HUES6 (cell line): ENCODE measurements around the gene ZMIZ1.

Experiments used
- H3K27ac ChIP-seq: 2 replicates; pipeline ENCODE4 v1.7.0; 2013; ENCODE audit warnings: low read depth, mild to moderate bottlenecking, low read length, inconsistent platforms
- H3K27me3 ChIP-seq: 2 replicates; pipeline ENCODE4 v1.6.1; 2013; ENCODE audit warnings: low read length; ENCODE audit not compliant: control insufficient read depth, insufficient read depth
- H3K36me3 ChIP-seq: 2 replicates; pipeline ENCODE4 v1.6.1; 2013; ENCODE audit warnings: low read length; ENCODE audit not compliant: control insufficient read depth, insufficient read depth
- H3K4me1 ChIP-seq: 2 replicates; pipeline ENCODE4 v1.6.1; 2013; ENCODE audit warnings: low read length; ENCODE audit not compliant: control insufficient read depth, insufficient read depth
- H3K4me3 ChIP-seq: 2 replicates; pipeline ENCODE4 v1.5.1; 2013; ENCODE audit warnings: low read depth, low read length
- H3K9ac ChIP-seq: one replicate; pipeline ENCODE4 v1.6.1; 2013; ENCODE audit warnings: mild to moderate bottlenecking, low read length
- H3K9me3 ChIP-seq: 2 replicates; pipeline ENCODE4 v1.6.1; 2013; ENCODE audit warnings: low read depth, low read length; ENCODE audit not compliant: control insufficient read depth, insufficient read depth

The ZMIZ1 gene

GRCh38 chr10:79238606-79239005 lies 169.8 kb downstream of the ZMIZ1 start:
- H3K9me3 ChIP-seq = no peaks in the 10 kb centered on the region
- peaks cover 43% of the 10 kb centered on the region for H3K27me3 ChIP-seq
- no peak overlapping the region for H3K9ac ChIP-seq
- no peaks in the 10 kb centered on the region; the same call in 1 of the 2 replicates for H3K36me3 ChIP-seq
- peaks cover 62% of the 10 kb centered on the region for H3K4me1 ChIP-seq
- no peak overlapping the region for H3K27ac ChIP-seq
- no peak overlapping the region for H3K4me3 ChIP-seq

GRCh38 chr10:79239275-79239779 lies 170.6 kb downstream of the ZMIZ1 start:
- Histone ChIP-seq H3K4me3 (peak overlapping the region; percentile 36), H3K4me1 (peaks cover 67% of the 10 kb centered on the region), H3K9me3 (no peaks in the 10 kb centered on the region), H3K9ac (peak overlapping the region; percentile 49), H3K36me3 (no peaks in the 10 kb centered on the region), H3K27ac (no peak overlapping the region), H3K27me3 (peaks cover 50% of the 10 kb centered on the region)

- no peaks in the 10 kb centered on the region for H3K36me3 ChIP-seq
- peaks cover 57% of the 10 kb centered on the region for H3K27me3 ChIP-seq
- H3K9ac ChIP-seq = peak overlapping the region; percentile 60
- peak overlapping the region; percentile 35; the same call in 1 of the 2 replicates for H3K27ac ChIP-seq
- H3K9me3 ChIP-seq = no peaks in the 10 kb centered on the region
- peak overlapping the region; percentile 73 for H3K4me3 ChIP-seq
- H3K4me1 ChIP-seq = peaks cover 65% of the 10 kb centered on the region
Measured at GRCh38 chr10:79239924-79240581, 171.3 kb downstream of the ZMIZ1 start.

- H3K4me1 ChIP-seq = peaks cover 59% of the 10 kb centered on the region
- H3K9me3 ChIP-seq = no peaks in the 10 kb centered on the region
- peak overlapping the region; percentile 58 for H3K9ac ChIP-seq
- H3K36me3 ChIP-seq = no peaks in the 10 kb centered on the region
- H3K27me3 ChIP-seq = peaks cover 49% of the 10 kb centered on the region
- peak overlapping the region; percentile 73 for H3K4me3 ChIP-seq
- no peak overlapping the region for H3K27ac ChIP-seq
Measured at GRCh38 chr10:79241629-79241989, 172.8 kb downstream of the ZMIZ1 start.

- Histone ChIP-seq H3K27me3 (peaks cover 44% of the 10 kb centered on the region), H3K9ac (peak overlapping the region; percentile 68), H3K4me1 (peaks cover 59% of the 10 kb centered on the region), H3K9me3 (no peaks in the 10 kb centered on the region), H3K27ac (no peak overlapping the region; the same call in 1 of the 2 replicates), H3K4me3 (peak overlapping the region; percentile 73), H3K36me3 (no peaks in the 10 kb centered on the region)
Measured at GRCh38 chr10:79241990-79242619, 173.3 kb downstream of the ZMIZ1 start.

GRCh38 chr10:79242620-79243152 lies 173.9 kb downstream of the ZMIZ1 start:
- H3K9me3 ChIP-seq = no peaks in the 10 kb centered on the region
- H3K27me3 ChIP-seq = peaks cover 39% of the 10 kb centered on the region
- H3K4me3 ChIP-seq = peak overlapping the region; percentile 73
- peak overlapping the region; percentile 68 for H3K9ac ChIP-seq
- H3K36me3 ChIP-seq = no peaks in the 10 kb centered on the region
- H3K4me1 ChIP-seq = peaks cover 59% of the 10 kb centered on the region
- no peak overlapping the region for H3K27ac ChIP-seq

GRCh38 chr10:79243181-79244067 lies 174.7 kb downstream of the ZMIZ1 start:
- Histone ChIP-seq H3K9me3 (no peaks in the 10 kb centered on the region), H3K36me3 (no peaks in the 10 kb centered on the region), H3K9ac (peak overlapping the region; percentile 69), H3K4me3 (peak overlapping the region; percentile 73), H3K27ac (no peak overlapping the region), H3K4me1 (peaks cover 59% of the 10 kb centered on the region), H3K27me3 (peaks cover 33% of the 10 kb centered on the region)

- H3K27ac ChIP-seq = no peak overlapping the region
- peaks cover 28% of the 10 kb centered on the region for H3K27me3 ChIP-seq
- peak overlapping the region; percentile 69 for H3K9ac ChIP-seq
- no peaks in the 10 kb centered on the region for H3K36me3 ChIP-seq
- no peaks in the 10 kb centered on the region for H3K9me3 ChIP-seq
- H3K4me1 ChIP-seq = peaks cover 54% of the 10 kb centered on the region
- peak overlapping the region; percentile 63 for H3K4me3 ChIP-seq
Measured at GRCh38 chr10:79244068-79244442, 175.3 kb downstream of the ZMIZ1 start.

GRCh38 chr10:79244841-79245504 lies 176.2 kb downstream of the ZMIZ1 start:
- Histone ChIP-seq H3K9me3 (no peaks in the 10 kb centered on the region), H3K27ac (no peak overlapping the region), H3K9ac (no peak overlapping the region), H3K36me3 (no peaks in the 10 kb centered on the region), H3K27me3 (peaks cover 28% of the 10 kb centered on the region), H3K4me1 (peaks cover 48% of the 10 kb centered on the region), H3K4me3 (no peak overlapping the region)

- Histone ChIP-seq H3K36me3 (no peaks in the 10 kb centered on the region), H3K27ac (no peak overlapping the region), H3K9me3 (no peaks in the 10 kb centered on the region), H3K4me3 (no peak overlapping the region), H3K9ac (no peak overlapping the region), H3K4me1 (peaks cover 46% of the 10 kb centered on the region), H3K27me3 (peaks cover 28% of the 10 kb centered on the region)
Measured at GRCh38 chr10:79245539-79246208, 176.9 kb downstream of the ZMIZ1 start.
